Renal cortex interstitium (tissue), 11 donors: ENCODE data around the gene CCDC82. TPM values are rescaled to one million over a fixed set of nuclear protein-coding genes. Genes with fewer than 3 reads are reported as not detected.

Experiments
- DNase-seq, 11 donors: peaks; one replicate each; pipeline ENCODE4 v3.0.0-alpha.2; 2013; ENCODE audit warnings: low read depth in 9 of 11, low spot score in 4 of 11; ENCODE audit errors: extremely low read depth in 1 of 11
- polyA plus RNA-seq, 3 donors: library from polyadenylated mRNA; unstranded; fragments of 120-200 nt; gene quantifications; one replicate each; pipeline ENCODE4 v1.2.1, GENCODE V29; 2013; ENCODE audit not compliant: insufficient read length in 3 of 3

Gene CCDC82
- polyA plus RNA-seq, 3 donors, result 45.3 to 58.4 (median 54.3) TPM

DNA sequence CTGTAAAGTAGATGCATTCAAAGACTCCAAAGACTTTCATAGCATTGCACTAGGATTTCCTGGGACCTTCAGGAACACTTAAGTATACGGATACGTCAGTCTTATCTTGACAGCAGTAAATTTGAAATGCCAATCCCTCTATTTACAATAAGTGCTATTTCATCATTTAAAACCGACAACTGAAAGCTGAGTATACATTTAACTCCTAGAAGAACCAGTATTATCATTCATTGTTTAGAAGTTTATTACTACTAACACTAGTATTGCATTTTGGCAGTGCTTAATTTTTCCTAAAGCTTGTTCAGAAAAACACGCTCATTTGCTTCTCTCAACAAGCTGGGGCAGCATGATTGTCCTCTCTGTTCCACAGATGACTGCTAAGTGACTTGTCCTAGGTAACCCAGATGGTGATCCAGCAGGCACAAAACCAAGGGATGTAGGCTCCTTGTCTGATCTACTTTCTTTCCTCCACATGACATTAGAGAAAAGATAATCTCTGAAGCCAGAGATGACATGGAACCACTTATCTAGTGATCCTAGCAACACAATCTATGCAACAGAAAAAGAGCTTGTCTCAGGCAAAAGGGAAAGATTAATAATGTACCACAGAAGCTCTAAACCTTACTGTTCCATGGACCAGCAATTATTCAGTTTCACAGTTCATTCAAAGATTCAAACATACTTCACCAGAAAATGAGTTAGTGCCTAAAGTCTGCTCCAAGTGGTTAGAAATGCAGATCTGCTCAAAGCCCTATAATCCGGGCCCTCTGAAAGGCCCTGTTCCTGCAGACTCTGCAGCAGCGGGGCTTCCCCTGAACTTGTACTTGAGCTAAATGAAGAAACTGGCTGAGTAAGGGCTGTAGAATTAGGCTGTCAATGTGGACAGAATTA lies 51.9 kb downstream of the CCDC82 start:
- no peak for DNase-seq

DNA sequence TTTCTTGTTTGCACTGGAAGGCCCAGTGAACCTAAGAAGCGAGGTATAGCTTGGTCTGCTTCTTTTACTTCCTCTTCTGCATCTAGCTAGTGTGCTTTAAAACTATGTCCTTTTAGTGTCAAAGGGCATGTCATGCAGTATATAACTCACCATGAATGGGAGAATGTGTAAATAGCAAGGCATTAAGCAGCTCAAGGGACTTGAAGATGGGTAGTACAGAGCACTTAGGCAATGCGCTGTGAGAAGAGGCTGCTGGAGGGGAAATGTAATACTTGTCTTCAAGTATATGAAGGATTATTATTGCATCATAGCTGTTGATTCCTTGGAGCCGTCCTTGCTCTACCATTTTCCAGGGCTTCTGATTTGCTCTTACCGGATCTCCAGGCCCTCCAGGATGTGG lies 54.3 kb downstream of the CCDC82 start:
- no peak for DNase-seq

DNA sequence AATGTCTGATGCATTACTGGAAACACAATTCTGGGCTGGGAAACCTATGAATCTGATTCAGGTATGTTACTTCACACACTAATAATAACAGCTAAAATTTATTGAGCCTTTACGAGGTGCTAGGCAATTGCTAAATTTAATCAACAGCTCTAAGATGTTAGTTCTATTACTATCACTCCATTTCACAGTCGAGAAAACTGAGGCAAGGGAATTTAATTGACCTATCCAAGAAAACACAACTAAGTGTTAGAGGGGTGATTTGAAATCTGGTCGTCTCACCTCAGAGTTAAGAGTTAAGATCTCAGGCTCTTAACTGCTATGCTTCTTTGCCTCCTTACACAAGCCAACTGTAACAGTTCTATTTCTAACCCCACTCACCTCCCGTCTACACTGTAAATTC lies 55.5 kb downstream of the CCDC82 start:
- DNase-seq, result no peak

DNA sequence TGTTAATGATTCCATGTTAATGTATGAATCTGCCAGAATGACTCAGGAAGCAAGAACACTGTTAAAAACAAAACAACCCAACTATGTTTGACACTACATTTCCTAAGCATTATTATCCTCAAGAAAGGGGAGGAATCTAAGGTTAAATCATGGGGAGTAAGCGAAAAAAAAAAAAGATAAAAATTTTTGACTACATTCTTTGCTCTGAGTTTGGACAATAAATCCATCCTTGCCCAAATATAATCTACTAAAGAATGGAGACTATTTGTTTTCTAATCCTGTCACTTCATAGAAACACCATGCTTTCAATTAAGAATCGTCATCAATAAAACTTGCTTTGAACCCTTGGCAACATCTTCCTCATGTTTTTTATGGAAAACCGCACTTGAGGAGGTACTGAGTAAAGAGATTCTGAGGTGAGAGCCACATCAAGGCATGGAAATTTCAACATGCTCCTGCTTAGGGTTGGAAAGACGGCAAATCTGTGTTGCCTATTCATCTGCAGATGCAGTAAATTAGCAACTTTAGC lies 56.5 kb downstream of the CCDC82 start:
- DNase-seq, result no peak

DNA sequence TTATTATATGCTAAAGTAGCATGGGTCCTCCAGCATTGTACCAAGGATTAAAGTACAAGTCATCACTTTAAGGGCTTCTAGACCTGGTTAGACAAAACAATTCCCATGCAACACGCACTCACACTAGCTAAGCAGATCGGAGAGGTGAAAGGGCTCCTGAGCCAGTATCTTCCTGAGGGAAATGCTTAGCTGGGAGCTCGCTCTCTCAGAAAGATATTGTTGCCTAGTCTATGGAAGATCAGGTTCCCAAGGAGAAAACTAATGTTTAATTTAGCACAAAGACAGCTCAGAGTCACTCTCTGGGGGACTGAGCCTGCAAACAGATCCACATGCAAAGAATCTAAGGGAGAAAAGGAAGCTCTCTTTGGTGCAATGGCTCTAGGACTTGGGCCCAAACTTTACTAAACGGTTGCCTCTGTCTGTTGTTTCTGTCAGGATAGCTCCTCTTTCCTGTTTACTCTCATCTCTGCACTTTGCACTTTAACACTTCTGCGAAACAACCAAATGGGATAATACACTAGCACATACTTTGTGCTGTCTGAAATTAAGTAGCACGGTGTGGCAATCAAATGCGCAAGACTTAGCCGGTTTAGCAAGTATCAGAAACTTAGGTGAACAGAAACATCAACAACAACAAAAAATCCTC lies 57.5 kb downstream of the CCDC82 start:
- no peak for DNase-seq

DNA sequence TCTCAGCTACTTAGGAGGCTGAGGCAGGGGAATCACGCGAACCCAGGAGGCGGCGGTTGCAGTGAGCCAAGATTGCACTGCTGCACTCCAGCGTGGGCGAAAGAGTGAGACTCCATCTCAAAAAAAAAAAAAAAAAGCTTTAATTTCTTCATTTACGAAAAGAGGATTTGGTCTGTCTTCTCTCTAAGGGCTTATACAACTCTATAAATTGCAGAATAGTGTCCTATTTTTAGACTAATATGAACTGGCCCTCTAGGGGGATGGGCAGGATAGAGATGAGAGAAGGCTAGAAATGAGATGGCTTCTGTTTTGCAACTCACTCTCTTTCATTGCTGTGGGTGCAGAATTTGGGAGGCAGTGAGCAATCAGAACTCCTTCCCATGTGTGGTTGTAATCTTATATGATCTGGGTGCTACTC lies 58.0 kb downstream of the CCDC82 start:
- no peak for DNase-seq

DNA sequence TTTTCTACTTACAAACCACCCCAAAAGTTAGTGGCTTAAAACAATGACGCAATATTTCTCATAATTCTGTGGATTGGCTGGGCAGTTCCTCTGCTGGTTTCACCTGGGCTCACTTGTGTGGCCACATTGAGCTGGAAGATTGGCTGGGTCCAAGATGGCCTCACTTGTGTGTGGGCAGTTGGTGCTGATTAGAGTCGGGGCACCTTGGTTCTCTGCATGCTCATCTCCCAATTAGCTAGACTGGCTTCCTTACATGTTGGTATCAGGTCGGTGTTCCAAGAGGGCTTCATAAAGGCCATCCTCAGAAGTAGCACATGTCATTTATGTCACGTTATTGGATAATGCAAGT lies 59.2 kb downstream of the CCDC82 start:
- DNase-seq, result no peak

DNA sequence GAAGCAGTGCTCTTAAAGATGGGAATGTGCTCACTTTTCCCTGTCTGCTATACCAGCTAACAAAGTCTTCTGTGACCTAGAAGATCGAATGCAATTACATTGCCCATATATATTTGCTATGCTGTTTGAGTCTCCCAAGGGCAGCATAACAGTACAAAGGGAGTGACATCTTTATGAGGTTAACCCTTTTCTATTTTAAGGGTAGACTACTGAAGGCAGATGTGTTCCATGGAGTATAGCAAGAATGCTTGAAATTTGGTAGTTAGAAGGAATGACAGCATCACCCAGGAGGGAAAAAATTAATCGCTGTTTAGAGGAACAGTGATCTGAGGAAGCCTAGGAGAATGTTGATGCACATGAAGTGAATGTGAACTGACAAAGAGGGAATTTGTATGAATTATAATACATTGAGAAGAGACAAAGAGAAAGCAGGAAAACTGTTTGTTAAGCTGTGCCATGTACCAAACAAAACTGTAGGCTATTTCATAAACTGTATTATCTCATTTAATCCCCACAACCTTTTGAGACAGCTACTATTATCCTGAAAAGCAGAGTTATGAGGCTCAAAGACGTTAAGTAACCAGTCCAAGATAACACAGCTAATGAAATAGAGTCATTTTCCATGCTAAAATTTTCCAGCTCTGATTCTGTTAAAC lies 59.7 kb downstream of the CCDC82 start:
- DNase-seq, result no peak

DNA sequence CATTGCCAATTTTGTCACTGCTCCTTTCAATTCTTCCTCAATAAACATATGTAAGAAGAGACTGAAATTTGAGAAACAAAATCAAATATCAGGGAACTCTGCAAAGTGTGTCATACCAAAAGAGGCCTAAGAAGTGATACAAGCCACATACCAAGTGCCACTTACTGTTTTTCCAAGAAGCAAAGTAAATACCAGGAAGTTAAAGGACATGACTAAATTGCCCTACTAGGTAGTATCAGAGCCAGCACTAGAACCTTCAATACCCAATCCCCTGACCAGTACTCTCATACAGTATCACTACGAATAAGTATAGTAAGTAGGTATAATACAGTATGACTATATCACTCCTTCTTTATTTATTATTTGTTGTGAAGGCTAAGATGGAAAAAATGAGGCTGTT lies 60.3 kb downstream of the CCDC82 start:
- DNase-seq, result no peak

DNA sequence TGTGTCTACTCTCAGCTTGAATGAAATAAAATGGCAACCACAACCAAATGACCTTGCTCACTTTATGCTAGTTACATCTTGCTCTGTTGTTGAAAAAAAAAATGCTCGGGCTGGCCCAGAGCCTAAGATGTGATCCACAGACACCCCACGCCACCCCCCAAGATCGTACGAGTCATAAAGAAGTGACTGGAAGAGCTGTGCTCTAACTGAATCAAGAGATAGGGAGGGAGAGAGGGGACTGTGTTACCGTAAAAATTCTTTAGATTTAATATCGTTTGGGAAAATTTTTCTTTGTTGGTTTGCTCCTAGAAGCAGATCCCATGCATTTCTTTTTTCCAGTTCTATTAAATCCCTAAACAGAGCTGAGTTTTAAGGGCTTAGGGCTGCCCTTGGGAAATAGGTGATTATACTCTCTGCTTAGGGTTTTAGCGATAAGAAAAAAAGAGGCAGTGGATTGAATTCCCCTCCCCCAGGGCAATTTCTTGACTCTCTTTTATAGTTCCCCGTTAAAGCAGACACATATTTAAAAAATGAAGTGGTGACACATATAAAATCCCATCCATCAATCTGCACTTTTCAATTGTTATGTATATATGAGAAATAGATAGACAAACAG lies 61.2 kb downstream of the CCDC82 start:
- no peak for DNase-seq

DNA sequence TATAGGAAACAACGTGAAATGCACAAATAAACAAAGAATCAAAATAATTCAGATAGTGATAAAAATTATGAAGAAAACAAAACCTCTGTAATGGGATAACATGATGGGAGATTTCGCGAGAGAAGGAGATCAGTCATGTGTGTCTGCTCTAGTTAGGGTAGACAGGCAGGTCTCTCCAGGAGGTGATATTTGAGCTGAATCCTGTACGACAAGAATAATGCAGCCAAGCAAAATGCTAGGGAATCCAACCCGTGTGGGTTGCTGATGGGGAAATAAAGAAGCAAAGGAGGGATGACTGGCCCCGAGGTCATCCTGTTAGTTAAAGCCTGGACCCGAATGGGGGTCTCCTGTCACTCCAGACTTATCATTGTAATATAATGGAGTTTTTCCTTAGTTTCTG lies 62.8 kb downstream of the CCDC82 start:
- DNase-seq, result no peak

DNA sequence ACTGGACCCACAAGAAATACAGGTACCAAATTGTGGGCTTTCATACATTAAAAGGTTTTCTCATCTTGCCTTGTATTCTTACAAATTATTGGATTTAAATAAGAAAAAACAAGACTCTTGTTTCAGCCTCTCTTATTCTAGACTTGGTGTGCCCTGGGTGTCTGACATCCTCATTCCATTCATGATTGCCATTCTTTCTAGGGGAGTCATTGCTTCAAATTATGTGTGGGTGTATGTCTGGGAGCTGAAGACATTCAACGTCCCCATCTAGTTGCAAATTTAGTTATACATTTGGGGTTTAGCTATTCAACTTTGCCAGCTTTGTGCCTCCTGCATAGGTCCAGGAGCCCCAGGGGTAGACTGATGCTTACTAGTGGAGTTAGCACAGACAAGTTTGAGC lies 64.8 kb downstream of the CCDC82 start:
- no peak for DNase-seq

DNA sequence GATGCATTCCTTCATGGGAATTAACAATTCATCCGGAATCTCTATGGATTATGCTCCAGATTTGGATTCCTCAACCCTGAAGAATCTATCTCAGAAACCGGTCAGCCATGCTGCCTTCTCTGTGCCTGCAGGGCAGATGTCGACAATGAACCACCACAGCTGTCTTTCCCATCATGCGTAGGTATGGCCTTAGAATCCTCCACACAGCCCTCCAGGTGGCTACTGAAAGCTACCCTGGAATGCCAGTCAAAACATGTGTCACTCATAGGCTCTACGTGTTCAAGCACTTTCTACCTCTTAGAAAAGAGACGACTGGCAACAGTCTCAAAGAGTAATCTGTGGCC lies 66.1 kb downstream of the CCDC82 start:
- no peak for DNase-seq

DNA sequence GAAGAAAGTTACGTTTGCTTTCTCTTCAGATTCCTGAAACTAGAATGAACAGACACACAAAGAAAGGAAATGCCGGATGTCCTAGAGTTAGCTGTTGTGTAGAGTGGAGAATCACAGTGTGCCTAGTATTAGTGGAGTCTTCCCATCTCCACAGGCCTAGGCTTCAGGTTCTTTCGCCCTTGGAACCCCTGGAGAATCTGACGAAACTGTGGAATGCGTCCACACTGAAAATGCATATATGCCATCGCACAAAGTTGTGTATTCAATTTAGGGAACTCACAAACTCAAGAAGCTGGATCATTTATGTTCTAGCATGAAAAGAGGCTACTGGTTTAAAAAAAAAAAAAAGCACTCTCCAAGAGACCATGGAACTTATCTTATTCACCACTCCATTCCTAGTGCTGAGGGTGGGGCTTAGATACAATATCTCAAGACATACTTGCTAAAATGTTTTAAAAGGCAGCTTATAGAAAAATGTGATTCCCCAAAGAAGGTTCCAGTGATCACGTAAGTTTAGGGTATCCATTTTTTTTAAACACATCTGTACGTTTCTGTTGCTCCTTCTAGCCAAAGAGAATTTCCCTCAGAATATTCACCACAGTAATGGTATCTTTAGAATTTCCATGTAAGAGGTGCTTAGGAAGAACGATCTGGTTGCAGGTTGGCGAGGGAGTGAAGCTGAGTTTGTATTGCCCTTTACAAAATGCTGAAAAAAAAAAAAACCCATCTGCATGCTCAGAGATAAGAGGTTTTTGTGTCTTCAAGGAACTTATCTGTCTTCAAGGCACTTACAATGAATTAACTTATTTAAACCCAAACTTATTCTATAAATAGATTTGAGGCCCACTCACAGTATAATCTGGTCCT lies 66.7 kb downstream of the CCDC82 start:
- no peak for DNase-seq

DNA sequence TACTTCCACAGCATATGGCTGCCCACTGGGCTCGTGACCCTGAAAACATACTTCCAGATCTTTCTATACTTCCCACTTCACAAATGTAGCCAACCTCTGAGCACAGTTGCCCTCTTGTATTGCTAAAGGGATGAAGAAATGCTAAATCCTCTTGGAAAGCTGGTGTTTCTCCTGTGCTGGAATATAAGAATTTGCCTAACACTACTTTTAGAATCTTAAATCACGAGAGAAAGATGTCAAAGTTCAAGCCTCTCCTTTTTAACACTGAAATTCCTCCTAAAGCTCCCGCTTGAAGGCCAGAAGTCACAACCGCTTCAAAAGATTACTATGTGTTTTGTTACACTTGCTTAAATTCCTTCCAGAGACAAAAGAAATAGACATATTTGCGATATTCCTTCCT lies 68.6 kb downstream of the CCDC82 start:
- DNase-seq, result no peak

DNA sequence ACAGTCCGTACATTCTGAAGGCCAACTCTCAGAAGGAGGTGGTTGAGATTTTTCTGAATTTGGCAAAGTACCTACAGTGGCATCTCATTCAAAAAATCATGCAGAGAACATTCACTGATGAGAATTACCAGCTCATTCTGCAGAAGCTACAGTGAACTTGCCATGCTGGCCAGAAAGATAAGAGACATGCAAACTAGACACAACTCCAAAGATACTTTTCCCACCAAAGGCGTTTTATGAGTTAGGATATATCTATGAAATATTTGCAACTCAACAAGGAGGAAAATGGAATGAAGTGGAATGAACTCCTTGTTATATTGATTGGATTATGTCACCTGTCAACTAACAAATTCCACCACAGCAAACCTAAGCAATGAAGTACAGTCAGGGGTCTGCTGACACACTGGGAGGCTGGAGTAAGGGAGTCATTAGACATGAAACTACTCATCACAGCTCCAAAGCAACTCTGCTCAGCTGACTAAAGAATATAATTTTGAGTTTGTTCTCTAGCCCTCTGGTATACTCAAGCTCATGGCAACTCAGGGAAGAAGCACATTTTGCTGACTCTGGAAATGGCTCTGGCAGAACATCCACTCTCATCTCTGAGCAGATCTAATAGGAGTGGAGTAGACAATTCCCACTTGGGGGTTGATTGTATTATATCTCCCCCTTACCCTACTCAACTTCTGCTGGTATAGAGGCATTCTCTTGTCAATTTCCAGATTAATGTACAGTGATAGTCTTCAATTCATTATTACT lies 69.6 kb downstream of the CCDC82 start:
- DNase-seq, result no peak

DNA sequence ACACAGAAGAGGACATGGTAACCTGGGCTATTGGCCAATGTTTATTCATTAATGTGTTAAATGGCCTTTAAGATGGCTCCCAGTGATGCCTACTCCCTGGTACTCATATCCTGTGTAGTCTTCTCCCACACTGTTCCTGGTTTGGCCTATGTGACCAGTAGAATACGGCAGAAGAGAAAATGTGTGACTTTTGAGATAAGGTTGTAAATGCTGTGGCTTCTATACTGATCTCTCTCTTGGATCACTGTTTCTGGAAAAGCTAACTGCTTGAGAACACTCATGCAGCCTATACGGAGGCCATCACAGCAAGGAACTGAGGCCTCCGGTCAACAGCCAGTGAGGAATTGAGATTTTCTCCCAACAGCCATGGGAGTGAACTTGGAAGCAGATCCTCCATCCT lies 70.9 kb downstream of the CCDC82 start:
- DNase-seq, result no peak

DNA sequence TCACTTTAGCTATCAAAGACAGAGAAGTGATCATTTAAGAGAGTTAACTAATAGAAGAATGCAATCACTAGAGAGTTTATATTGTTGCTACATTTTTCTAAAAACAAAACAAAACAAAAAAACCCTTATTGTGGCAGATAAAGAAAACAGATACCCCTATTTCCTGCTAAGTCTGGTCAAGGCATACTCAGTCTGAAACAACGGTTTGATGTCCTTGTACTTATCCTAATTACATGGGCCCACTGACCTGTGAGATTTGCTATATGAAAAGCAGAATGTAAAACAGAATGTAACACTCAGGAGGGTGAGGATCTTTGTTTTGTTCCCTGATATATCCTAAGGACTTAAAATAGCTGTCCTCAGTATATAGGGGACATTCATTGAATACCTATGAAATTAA lies 71.3 kb downstream of the CCDC82 start:
- DNase-seq, result no peak
